Stimulated activated CD4-positive, alpha-beta T cell treated with anti-CD3 and anti-CD28 coated beads, Interleukin-2, amount 100 ng/mL, for 24 hours (primary cell): ENCODE measurements around the gene BRIP1.
"Not testable (repeated sequence)": the region's sequence is repeated elsewhere in the genome, so short reads cannot be mapped to it uniquely, and the experiment has no call there.

Source experiments
- DNase-seq, 2 donors: peaks; one replicate each; pipeline ENCODE4 v3.0.0-alpha.2; 2020

Gene BRIP1

GRCh38 chr17:61754124-61754523, 109.2 kb downstream of the BRIP1 start:
- no peak for DNase-seq

- no peak for DNase-seq
Observed at GRCh38 chr17:61753696-61754095, 109.6 kb downstream of the BRIP1 start.

GRCh38 chr17:61750656-61751055, 112.7 kb downstream of the BRIP1 start:
- no peak for DNase-seq

- no peak for DNase-seq
Observed at GRCh38 chr17:61749823-61750404, 113.4 kb downstream of the BRIP1 start.

GRCh38 chr17:61746248-61746985, 116.9 kb downstream of the BRIP1 start:
- no peak for DNase-seq

GRCh38 chr17:61744804-61745203, 118.5 kb downstream of the BRIP1 start:
- DNase-seq = no peak

- DNase-seq = no peak
Observed at GRCh38 chr17:61744252-61744651, 119.1 kb downstream of the BRIP1 start.

GRCh38 chr17:61743766-61744165, 119.6 kb downstream of the BRIP1 start:
- DNase-seq = no peak

GRCh38 chr17:61739002-61739401, 124.3 kb downstream of the BRIP1 start:
- no peak for DNase-seq

- DNase-seq = no peak
Observed at GRCh38 chr17:61738249-61738648, 125.1 kb downstream of the BRIP1 start.

GRCh38 chr17:61737820-61738219, 125.5 kb downstream of the BRIP1 start:
- DNase-seq = no peak

GRCh38 chr17:61736438-61736837, 126.9 kb downstream of the BRIP1 start:
- no peak for DNase-seq

GRCh38 chr17:61735807-61736206, 127.5 kb downstream of the BRIP1 start:
- DNase-seq = no peak

- no peak for DNase-seq
Observed at GRCh38 chr17:61734466-61734865, 128.9 kb downstream of the BRIP1 start.

GRCh38 chr17:61734012-61734411, 129.3 kb downstream of the BRIP1 start:
- DNase-seq = no peak

- no peak for DNase-seq
Observed at GRCh38 chr17:61733021-61733420, 130.3 kb downstream of the BRIP1 start.

GRCh38 chr17:61732169-61732568, 131.2 kb downstream of the BRIP1 start:
- no peak for DNase-seq

GRCh38 chr17:61731330-61731729, 132.0 kb downstream of the BRIP1 start:
- DNase-seq = no peak

GRCh38 chr17:61729690-61730268, 133.5 kb downstream of the BRIP1 start:
- no peak for DNase-seq

GRCh38 chr17:61728297-61728836, 135.0 kb downstream of the BRIP1 start:
- no peak for DNase-seq

- not testable (repeated sequence) for DNase-seq
Observed at GRCh38 chr17:61727798-61728197, 135.5 kb downstream of the BRIP1 start.

GRCh38 chr17:61726977-61727376, 136.4 kb downstream of the BRIP1 start:
- no peak for DNase-seq

GRCh38 chr17:61724777-61725176, 138.6 kb downstream of the BRIP1 start:
- DNase-seq = no peak

- no peak for DNase-seq
Observed at GRCh38 chr17:61723914-61724313, 139.4 kb downstream of the BRIP1 start.
